Measurements from ENCODE around the gene C11orf42.

C11orf42 gene

GRCh38 chr11:6233984-6234386 lies 28.6 kb downstream of the C11orf42 start:
- H3K27me3 ChIP-seq (ENCODE audit: low read length), result no peaks in the 10 kb centered on the region
- H2AFZ ChIP-seq (ENCODE audit: low read depth, low read length, severe bottlenecking), result peak overlapping the region; percentile 65
- peak overlapping the region; percentile 66 for H3K9ac ChIP-seq (ENCODE audit: low read length)
- no peaks in the 10 kb centered on the region for H3K9me3 ChIP-seq (ENCODE audit: insufficient read depth, low read length)
- H3K36me3 ChIP-seq (ENCODE audit: low read length), result no peaks in the 10 kb centered on the region
- peaks cover 9% of the 10 kb centered on the region for H3F3A ChIP-seq (ENCODE audit: insufficient read depth)
- H3K4me2 ChIP-seq (ENCODE audit: low read depth, low read length, poor library complexity, severe bottlenecking), result peak overlapping the region; percentile 79
- H3K4me3 ChIP-seq (ENCODE audit: insufficient read depth, low read length, poor library complexity, severe bottlenecking), result peak overlapping the region; percentile 56
- no peak overlapping the region for H3K27ac ChIP-seq (ENCODE audit: low read depth, low read length)
- TF ChIP-seq EZH2phosphoT487 (conservative IDR thresholded peaks at IDR 0.05; ENCODE audit: low read length), result no peak
- H4K20me1 ChIP-seq (ENCODE audit: low read depth, low read length), result 0 out of 2 replicates have a peak, but pooled peaks cover 3% of the 10 kb centered on the region
- no peaks in the 10 kb centered on the region for H3K9me2 ChIP-seq (replicated peaks; ENCODE audit: insufficient read depth, low read length)
- H3K79me2 ChIP-seq (ENCODE audit: insufficient read depth, low read length), result no peaks in the 10 kb centered on the region; the same call in 1 of the 2 replicates

- no peaks in the 10 kb centered on the region for H3K9me3 ChIP-seq (ENCODE audit: insufficient read depth, low read length)
- H3K79me2 ChIP-seq (ENCODE audit: insufficient read depth, low read length), result no peaks in the 10 kb centered on the region; the same call in 1 of the 2 replicates
- no peaks in the 10 kb centered on the region for H3K27me3 ChIP-seq (ENCODE audit: low read length)
- H3K27ac ChIP-seq (ENCODE audit: low read depth, low read length), result no peak within 1 kb of the TSS
- H2AFZ ChIP-seq (ENCODE audit: low read depth, low read length, severe bottlenecking), result peak within 1 kb of the TSS; percentile 87
- peak within 1 kb of the TSS; percentile 66 for H3K9ac ChIP-seq (ENCODE audit: low read length)
- peak within 1 kb of the TSS; percentile 79 for H3K4me2 ChIP-seq (ENCODE audit: low read depth, low read length, poor library complexity, severe bottlenecking)
- H3K4me3 ChIP-seq (ENCODE audit: insufficient read depth, low read length, poor library complexity, severe bottlenecking), result peak within 1 kb of the TSS; percentile 57
- no peaks in the 10 kb centered on the region for H3K9me2 ChIP-seq (replicated peaks; ENCODE audit: insufficient read depth, low read length)
- no peak for TF ChIP-seq CTCF (IDR thresholded peaks at IDR 0.05; ENCODE audit: insufficient read depth, low read length, poor library complexity, severe bottlenecking)
- no peak for TF ChIP-seq EZH2phosphoT487 (conservative IDR thresholded peaks at IDR 0.05; ENCODE audit: low read length)
- H3K36me3 ChIP-seq (ENCODE audit: low read length), result no peaks in the 10 kb centered on the region
- H3F3A ChIP-seq (ENCODE audit: insufficient read depth), result peaks cover 9% of the 10 kb centered on the region
- H4K20me1 ChIP-seq (ENCODE audit: low read depth, low read length), result 0 out of 2 replicates have a peak, but pooled peaks cover 3% of the 10 kb centered on the region
Observed at GRCh38 chr11:6234387-6235107, 29.2 kb downstream of the C11orf42 start, which contains the start of gene FHIP1B. Gene FHIP1B (minus strand): TSS chr11:6234636. CDS start chr11:6224516, 10,120 bp downstream.

DNA sequence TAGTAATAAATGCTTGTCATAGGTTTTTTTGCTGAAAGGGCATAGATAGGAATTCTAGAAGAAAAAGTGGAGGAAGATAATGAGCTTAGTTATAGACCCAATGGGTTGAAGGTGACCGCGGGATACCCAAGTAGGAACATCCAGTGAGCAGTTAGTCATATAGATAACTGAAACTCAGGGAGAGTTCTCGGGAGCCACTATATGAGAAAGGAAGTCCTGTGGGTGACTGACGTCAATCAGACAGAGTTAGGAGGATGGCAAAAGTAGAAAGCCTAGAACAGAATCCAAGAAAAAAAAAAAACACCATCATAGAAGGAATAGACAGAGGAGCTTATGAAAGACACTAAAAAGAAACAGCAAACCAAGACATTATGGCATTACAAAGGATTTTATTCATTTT lies 31.9 kb downstream of the C11orf42 start:
- Histone ChIP-seq H3K9me2 (replicated peaks; ENCODE audit: insufficient read depth, low read length) (no peaks in the 10 kb centered on the region), H3K4me3 (ENCODE audit: insufficient read depth, low read length, poor library complexity, severe bottlenecking) (no peak overlapping the region), H3K79me2 (ENCODE audit: insufficient read depth, low read length) (no peaks in the 10 kb centered on the region; the same call in 1 of the 2 replicates), H3K27me3 (ENCODE audit: low read length) (no peaks in the 10 kb centered on the region), H3K27ac (ENCODE audit: low read depth, low read length) (no peak overlapping the region), H4K20me1 (ENCODE audit: low read depth, low read length) (no peaks in the 10 kb centered on the region), H3K36me3 (ENCODE audit: low read length) (no peaks in the 10 kb centered on the region), H3K9me3 (ENCODE audit: insufficient read depth, low read length) (no peaks in the 10 kb centered on the region), H2AFZ (ENCODE audit: low read depth, low read length, severe bottlenecking) (no peak overlapping the region), H3K9ac (ENCODE audit: low read length) (no peak overlapping the region), H3F3A (ENCODE audit: insufficient read depth) (peaks cover 9% of the 10 kb centered on the region), H3K4me2 (ENCODE audit: low read depth, low read length, poor library complexity, severe bottlenecking) (no peak overlapping the region)
- TF ChIP-seq EZH2phosphoT487 (conservative IDR thresholded peaks at IDR 0.05; ENCODE audit: low read length), result no peak
- TF ChIP-seq CTCF (IDR thresholded peaks at IDR 0.05; ENCODE audit: insufficient read depth, low read length, poor library complexity, severe bottlenecking), result no peak

- no peak overlapping the region for H3K4me2 ChIP-seq (ENCODE audit: low read depth, low read length, poor library complexity, severe bottlenecking)
- no peaks in the 10 kb centered on the region for H3K36me3 ChIP-seq (ENCODE audit: low read length)
- no peaks in the 10 kb centered on the region for H3K9me3 ChIP-seq (ENCODE audit: insufficient read depth, low read length)
Observed at GRCh38 chr11:6237761-6238302, 32.5 kb downstream of the C11orf42 start.

More at GRCh38 chr11:6237761-6238302, 32.5 kb downstream of the C11orf42 start:
- Histone ChIP-seq H3F3A (ENCODE audit: insufficient read depth) (peaks cover 9% of the 10 kb centered on the region), H3K27ac (ENCODE audit: low read depth, low read length) (no peak overlapping the region), H2AFZ (ENCODE audit: low read depth, low read length, severe bottlenecking) (no peak overlapping the region), H3K9me2 (replicated peaks; ENCODE audit: insufficient read depth, low read length) (no peaks in the 10 kb centered on the region), H3K79me2 (ENCODE audit: insufficient read depth, low read length) (no peaks in the 10 kb centered on the region; the same call in 1 of the 2 replicates), H4K20me1 (ENCODE audit: low read depth, low read length) (no peaks in the 10 kb centered on the region), H3K9ac (ENCODE audit: low read length) (no peak overlapping the region), H3K4me3 (ENCODE audit: insufficient read depth, low read length, poor library complexity, severe bottlenecking) (no peak overlapping the region), H3K27me3 (ENCODE audit: low read length) (no peaks in the 10 kb centered on the region)
- TF ChIP-seq CTCF (IDR thresholded peaks at IDR 0.05; ENCODE audit: insufficient read depth, low read length, poor library complexity, severe bottlenecking), result no peak
- TF ChIP-seq EZH2phosphoT487 (conservative IDR thresholded peaks at IDR 0.05; ENCODE audit: low read length), result no peak

Measured in SU-DHL-6 (cell line).